Measurements from ENCODE around the gene BRINP3. TPM values are rescaled to one million over a fixed set of nuclear protein-coding genes. Genes with fewer than 3 reads are reported as not detected.

BRINP3 gene
- total and polyA plus RNA-seq, 2 of the 13 experiments (the other 11 are each of a cell fraction or from before 2014, with no cell fraction given): not detected

DNA sequence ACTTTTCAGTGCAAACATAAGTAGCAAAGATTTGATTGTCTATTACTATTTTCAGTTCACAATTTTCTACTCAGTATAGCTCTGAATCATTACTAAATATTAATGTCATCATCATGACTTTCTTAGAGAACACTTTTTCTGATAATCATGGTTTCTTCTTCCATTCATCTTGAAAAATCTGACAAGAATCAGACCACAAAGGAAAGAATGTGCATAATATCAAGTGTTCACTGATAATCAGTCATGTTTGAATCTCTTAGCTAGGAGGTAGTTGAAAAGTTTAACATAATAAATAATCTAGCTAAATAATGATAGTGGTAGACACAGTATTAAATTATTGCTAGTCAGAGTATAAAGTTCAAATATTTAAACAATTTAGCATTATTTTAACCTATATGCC lies 133.2 kb downstream of the BRINP3 start (continued):
- TF ChIP-seq ARID2 (CRISPR knock-in tag; IDR thresholded peaks at IDR 0.05; ENCODE audit: borderline replicate concordance): no peak
- TF ChIP-seq ZC3H13 (CRISPR knock-in tag; IDR thresholded peaks at IDR 0.05): no peak
- TF ChIP-seq, protein P1, sequence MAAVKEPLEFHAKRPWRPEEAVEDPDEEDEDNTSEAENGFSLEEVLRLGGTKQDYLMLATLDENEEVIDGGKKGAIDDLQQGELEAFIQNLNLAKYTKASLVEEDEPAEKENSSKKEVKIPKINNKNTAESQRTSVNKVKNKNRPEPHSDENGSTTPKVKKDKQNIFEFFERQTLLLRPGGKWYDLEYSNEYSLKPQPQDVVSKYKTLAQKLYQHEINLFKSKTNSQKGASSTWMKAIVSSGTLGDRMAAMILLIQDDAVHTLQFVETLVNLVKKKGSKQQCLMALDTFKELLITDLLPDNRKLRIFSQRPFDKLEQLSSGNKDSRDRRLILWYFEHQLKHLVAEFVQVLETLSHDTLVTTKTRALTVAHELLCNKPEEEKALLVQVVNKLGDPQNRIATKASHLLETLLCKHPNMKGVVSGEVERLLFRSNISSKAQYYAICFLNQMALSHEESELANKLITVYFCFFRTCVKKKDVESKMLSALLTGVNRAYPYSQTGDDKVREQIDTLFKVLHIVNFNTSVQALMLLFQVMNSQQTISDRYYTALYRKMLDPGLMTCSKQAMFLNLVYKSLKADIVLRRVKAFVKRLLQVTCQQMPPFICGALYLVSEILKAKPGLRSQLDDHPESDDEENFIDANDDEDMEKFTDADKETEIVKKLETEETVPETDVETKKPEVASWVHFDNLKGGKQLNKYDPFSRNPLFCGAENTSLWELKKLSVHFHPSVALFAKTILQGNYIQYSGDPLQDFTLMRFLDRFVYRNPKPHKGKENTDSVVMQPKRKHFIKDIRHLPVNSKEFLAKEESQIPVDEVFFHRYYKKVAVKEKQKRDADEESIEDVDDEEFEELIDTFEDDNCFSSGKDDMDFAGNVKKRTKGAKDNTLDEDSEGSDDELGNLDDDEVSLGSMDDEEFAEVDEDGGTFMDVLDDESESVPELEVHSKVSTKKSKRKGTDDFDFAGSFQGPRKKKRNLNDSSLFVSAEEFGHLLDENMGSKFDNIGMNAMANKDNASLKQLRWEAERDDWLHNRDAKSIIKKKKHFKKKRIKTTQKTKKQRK (IDR thresholded peaks at IDR 0.05; ENCODE audit: low read length): no peak
- TF ChIP-seq ZSCAN31 (CRISPR knock-in tag; IDR thresholded peaks at IDR 0.05; ENCODE audit: low read depth): no peak
- no peak for TF ChIP-seq PHF21A (CRISPR knock-in tag; IDR thresholded peaks at IDR 0.05)
- no peak for TF ChIP-seq SALL2 (CRISPR knock-in tag; IDR thresholded peaks at IDR 0.05)
- TF ChIP-seq, protein P2, sequence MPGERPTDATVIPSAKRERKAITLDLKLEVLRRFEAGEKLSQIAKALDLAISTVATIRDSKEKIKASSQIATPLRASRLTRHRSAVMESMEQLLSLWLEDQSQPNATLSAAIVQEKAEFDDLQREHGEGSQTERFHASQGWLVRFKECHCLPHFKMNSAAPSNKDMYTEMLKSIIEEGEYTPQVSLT (CRISPR knock-in tag; IDR thresholded peaks at IDR 0.05; ENCODE audit: borderline replicate concordance, low read depth): no peak
- TF ChIP-seq KDM2A (CRISPR knock-in tag; IDR thresholded peaks at IDR 0.05; ENCODE audit: borderline replicate concordance, low read depth): no peak
- TF ChIP-seq, protein P3, sequence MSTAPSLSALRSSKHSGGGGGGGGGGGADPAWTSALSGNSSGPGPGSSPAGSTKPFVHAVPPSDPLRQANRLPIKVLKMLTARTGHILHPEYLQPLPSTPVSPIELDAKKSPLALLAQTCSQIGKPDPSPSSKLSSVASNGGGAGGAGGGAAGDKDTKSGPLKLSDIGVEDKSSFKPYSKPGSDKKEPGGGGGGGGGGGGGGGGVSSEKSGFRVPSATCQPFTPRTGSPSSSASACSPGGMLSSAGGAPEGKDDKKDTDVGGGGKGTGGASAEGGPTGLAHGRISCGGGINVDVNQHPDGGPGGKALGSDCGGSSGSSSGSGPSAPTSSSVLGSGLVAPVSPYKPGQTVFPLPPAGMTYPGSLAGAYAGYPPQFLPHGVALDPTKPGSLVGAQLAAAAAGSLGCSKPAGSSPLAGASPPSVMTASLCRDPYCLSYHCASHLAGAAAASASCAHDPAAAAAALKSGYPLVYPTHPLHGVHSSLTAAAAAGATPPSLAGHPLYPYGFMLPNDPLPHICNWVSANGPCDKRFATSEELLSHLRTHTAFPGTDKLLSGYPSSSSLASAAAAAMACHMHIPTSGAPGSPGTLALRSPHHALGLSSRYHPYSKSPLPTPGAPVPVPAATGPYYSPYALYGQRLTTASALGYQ (CRISPR knock-in tag; IDR thresholded peaks at IDR 0.05): no peak
- TF ChIP-seq SALL1 (CRISPR knock-in tag; IDR thresholded peaks at IDR 0.05): no peak
- no peak for TF ChIP-seq ZNF382 (CRISPR knock-in tag; IDR thresholded peaks at IDR 0.05; ENCODE audit: borderline replicate concordance)
- TF ChIP-seq FOXK2 (IDR thresholded peaks at IDR 0.05): no peak
